ENCODE data around the gene GPAM.

Gene GPAM

DNA sequence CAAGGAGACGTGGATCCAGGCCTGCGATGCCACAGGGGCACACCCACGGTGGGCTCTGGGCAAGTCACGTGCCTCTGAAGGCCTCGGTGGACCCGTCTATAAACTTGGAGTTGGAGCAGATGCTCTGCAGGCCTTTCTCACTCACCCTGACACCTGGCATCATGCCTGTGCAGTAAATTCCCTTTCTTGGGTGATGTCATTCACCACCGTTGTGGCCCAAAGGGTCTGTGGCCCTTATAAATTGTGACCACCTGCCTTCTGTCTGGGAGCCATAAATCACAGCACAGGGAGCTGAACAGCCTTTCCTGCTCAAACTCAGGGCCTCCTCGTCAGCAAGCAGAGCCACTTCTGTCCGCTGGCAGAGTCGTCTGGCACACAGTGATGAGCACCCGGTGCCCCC lies 52.2 kb downstream of the GPAM start:
- TF ChIP-seq, protein P1, sequence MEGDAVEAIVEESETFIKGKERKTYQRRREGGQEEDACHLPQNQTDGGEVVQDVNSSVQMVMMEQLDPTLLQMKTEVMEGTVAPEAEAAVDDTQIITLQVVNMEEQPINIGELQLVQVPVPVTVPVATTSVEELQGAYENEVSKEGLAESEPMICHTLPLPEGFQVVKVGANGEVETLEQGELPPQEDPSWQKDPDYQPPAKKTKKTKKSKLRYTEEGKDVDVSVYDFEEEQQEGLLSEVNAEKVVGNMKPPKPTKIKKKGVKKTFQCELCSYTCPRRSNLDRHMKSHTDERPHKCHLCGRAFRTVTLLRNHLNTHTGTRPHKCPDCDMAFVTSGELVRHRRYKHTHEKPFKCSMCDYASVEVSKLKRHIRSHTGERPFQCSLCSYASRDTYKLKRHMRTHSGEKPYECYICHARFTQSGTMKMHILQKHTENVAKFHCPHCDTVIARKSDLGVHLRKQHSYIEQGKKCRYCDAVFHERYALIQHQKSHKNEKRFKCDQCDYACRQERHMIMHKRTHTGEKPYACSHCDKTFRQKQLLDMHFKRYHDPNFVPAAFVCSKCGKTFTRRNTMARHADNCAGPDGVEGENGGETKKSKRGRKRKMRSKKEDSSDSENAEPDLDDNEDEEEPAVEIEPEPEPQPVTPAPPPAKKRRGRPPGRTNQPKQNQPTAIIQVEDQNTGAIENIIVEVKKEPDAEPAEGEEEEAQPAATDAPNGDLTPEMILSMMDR (IDR thresholded peaks at IDR 0.05; ENCODE audit: poor library complexity, severe bottlenecking): no peak
- Histone ChIP-seq H3K4me1 (ENCODE audit: insufficient read depth, poor library complexity, severe bottlenecking) (no peaks in the 10 kb centered on the region), H3K27me3 (ENCODE audit: insufficient read depth, poor library complexity, severe bottlenecking) (no peaks in the 10 kb centered on the region), H3K27ac (ENCODE audit: poor library complexity, severe bottlenecking) (no peak overlapping the region), H3K4me3 (ENCODE audit: severe bottlenecking) (no peak overlapping the region), H3K36me3 (ENCODE audit: low read depth) (no peaks in the 10 kb centered on the region), H3K9me3 (ENCODE audit: severe bottlenecking) (no peaks in the 10 kb centered on the region)
- DNase-seq (ENCODE audit: low spot score): no peak
- no peak for ATAC-seq (ENCODE audit: low read depth)

DNA sequence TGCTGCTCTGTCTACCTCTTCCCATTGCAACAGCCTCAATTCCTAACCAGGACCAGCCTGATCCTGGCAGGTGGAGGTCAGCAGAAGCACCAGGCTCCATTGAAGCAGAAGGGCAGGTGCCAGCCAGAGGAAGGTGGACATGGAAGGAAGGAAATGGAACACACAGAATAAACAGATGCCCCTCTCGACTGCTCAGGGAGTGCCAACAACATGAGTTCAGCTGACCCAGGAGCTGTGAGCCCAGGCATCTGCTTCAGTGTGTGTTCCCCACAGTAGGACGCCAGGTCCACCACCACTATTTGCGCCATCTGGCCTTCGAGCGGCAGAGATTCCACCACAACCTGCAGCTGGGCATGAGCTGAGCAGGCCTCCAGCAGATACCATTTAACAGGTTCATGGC lies 56.7 kb downstream of the GPAM start:
- TF ChIP-seq, protein P1 (IDR thresholded peaks at IDR 0.05; ENCODE audit: poor library complexity, severe bottlenecking): no peak
- Histone ChIP-seq H3K9me3 (ENCODE audit: severe bottlenecking) (no peaks in the 10 kb centered on the region), H3K4me3 (ENCODE audit: severe bottlenecking) (no peak overlapping the region), H3K27ac (ENCODE audit: poor library complexity, severe bottlenecking) (no peak overlapping the region), H3K27me3 (ENCODE audit: insufficient read depth, poor library complexity, severe bottlenecking) (no peaks in the 10 kb centered on the region), H3K36me3 (ENCODE audit: low read depth) (no peaks in the 10 kb centered on the region), H3K4me1 (ENCODE audit: insufficient read depth, poor library complexity, severe bottlenecking) (no peaks in the 10 kb centered on the region)
- DNase-seq (ENCODE audit: low spot score) (no peak), ATAC-seq (ENCODE audit: low read depth) (no peak)

DNA sequence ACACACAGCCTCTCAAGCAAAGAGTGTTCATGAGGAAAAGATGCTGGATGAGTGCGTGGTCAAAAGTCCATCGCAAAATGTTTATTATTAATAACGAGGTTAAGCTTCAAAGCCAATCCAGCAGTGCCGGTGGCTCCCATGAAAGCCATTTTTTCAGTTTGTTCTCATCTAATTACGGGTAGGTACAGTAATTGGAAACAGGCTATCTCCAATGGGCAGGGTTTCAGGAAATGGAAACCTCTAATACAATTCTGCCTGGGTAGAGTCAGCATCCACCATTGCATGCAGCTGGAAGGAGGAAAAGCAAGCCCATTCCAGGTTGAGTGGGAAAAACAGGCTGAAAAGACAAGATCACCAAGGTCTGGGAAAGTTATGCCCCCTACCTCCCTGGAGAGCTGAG lies 57.4 kb downstream of the GPAM start:
- H3K27me3 ChIP-seq (ENCODE audit: insufficient read depth, poor library complexity, severe bottlenecking): no peaks in the 10 kb centered on the region
- DNase-seq (ENCODE audit: low spot score): no peak
- no peak for ATAC-seq (ENCODE audit: low read depth)
- no peaks in the 10 kb centered on the region for H3K36me3 ChIP-seq (ENCODE audit: low read depth)
- TF ChIP-seq, protein P1 (IDR thresholded peaks at IDR 0.05; ENCODE audit: poor library complexity, severe bottlenecking): no peak
- no peaks in the 10 kb centered on the region for H3K9me3 ChIP-seq (ENCODE audit: severe bottlenecking)
- no peak overlapping the region for H3K4me3 ChIP-seq (ENCODE audit: severe bottlenecking)
- H3K27ac ChIP-seq (ENCODE audit: poor library complexity, severe bottlenecking): no peak overlapping the region
- no peaks in the 10 kb centered on the region for H3K4me1 ChIP-seq (ENCODE audit: insufficient read depth, poor library complexity, severe bottlenecking)

DNA sequence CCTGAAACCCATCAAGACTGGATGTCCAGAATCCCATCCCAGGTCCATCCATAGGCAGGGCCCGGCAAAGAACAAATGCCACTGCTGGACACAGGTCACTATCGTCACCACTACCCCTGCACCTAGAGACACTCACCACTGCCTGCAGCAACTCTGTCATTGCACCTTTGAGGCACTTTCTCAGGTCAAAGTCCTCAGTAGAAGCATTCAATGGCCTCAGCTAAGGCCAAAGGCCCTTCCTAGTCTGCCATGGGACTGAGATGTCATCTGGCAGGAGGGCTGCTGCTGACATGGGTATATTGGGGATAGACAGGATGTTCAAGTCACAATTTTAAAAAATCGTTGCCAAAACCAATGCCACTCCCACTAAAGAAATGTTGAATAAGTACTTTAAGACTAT lies 58.7 kb downstream of the GPAM start:
- Histone ChIP-seq H3K9me3 (ENCODE audit: severe bottlenecking) (no peaks in the 10 kb centered on the region), H3K36me3 (ENCODE audit: low read depth) (no peaks in the 10 kb centered on the region), H3K4me3 (ENCODE audit: severe bottlenecking) (no peak overlapping the region), H3K27ac (ENCODE audit: poor library complexity, severe bottlenecking) (no peak overlapping the region), H3K27me3 (ENCODE audit: insufficient read depth, poor library complexity, severe bottlenecking) (no peaks in the 10 kb centered on the region), H3K4me1 (ENCODE audit: insufficient read depth, poor library complexity, severe bottlenecking) (no peaks in the 10 kb centered on the region)
- ATAC-seq (ENCODE audit: low read depth) (no peak), DNase-seq (ENCODE audit: low spot score) (no peak)
- TF ChIP-seq, protein P1 (IDR thresholded peaks at IDR 0.05; ENCODE audit: poor library complexity, severe bottlenecking): no peak

DNA sequence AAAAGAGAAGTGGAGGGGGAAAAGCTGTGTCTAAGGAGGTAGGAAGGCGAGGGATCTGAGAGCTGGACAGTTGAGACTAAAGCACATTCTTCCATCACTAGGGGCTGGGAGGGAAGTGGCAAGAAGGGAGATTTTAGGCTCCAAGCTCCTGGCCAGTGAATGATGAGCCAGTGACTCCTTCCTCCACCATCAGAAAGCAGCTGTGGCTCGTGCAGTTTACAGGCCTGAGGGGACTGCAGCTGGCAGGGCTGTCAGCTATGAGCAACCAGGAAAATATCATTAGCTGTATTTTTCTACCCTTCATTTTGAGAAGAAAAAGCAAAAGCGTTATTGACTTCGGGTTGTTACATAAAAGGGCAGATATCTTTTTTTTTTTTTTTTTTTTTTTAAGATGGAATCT lies 60.7 kb downstream of the GPAM start:
- H3K36me3 ChIP-seq (ENCODE audit: low read depth): no peaks in the 10 kb centered on the region
- H3K27me3 ChIP-seq (ENCODE audit: insufficient read depth, poor library complexity, severe bottlenecking): no peaks in the 10 kb centered on the region
- TF ChIP-seq, protein P1 (IDR thresholded peaks at IDR 0.05; ENCODE audit: poor library complexity, severe bottlenecking): no peak
- ATAC-seq (ENCODE audit: low read depth): no peak
- no peak overlapping the region for H3K4me3 ChIP-seq (ENCODE audit: severe bottlenecking)
- no peak overlapping the region for H3K27ac ChIP-seq (ENCODE audit: poor library complexity, severe bottlenecking)
- H3K9me3 ChIP-seq (ENCODE audit: severe bottlenecking): no peaks in the 10 kb centered on the region
- H3K4me1 ChIP-seq (ENCODE audit: insufficient read depth, poor library complexity, severe bottlenecking): no peaks in the 10 kb centered on the region
- DNase-seq (ENCODE audit: low spot score): no peak
